GM18517 (cell line): ENCODE measurements around the gene SUCLG2.

ENCODE experiments used
- ATAC-seq: cut with Tn5 transposase; IDR thresholded peaks from one replicate; pipeline ENCODE4 v1.9.1; 2021; ENCODE audit warnings: mild to moderate bottlenecking, moderate library complexity; ENCODE audit not compliant: unreplicated experiment

Gene SUCLG2

DNA sequence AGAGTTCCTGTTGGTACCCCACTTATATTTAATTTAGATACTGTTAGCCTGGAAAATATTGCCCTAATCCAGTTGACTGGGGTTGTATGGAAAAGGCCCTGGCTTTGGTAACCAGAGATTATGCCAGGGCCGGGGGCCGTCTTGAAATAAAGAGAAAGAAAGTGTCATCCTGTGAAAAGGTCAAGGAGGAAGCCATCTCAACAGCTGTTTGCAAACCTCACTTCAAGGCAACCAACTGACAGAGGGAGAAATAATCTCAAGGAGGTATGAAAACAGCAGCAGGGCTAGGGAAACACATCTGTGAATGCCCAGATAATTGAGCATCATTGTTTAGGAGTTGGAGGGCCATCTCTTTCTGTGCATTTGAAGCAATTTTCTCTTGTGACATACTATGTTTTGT, 190.8 kb downstream of the SUCLG2 start:
- no peak for ATAC-seq

DNA sequence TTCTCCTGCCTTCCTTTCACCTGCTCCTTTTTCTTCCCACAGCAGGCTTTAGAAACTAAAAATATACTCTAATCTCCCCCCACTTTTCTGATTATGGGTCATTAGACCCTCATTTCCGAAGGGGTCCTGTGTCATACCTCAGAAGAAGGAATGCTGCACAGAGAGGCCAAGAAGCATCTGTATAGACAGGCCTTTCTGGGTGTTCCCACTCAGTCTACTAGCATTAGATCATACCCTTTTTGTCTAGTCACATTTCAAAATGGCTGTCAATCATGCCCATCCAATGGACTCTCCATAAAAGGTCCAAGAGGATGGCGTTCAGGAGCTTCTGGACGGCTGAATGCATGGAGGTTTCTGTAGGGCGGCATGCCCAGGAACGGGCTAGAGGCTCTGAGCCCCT, 192.2 kb downstream of the SUCLG2 start:
- no peak for ATAC-seq

DNA sequence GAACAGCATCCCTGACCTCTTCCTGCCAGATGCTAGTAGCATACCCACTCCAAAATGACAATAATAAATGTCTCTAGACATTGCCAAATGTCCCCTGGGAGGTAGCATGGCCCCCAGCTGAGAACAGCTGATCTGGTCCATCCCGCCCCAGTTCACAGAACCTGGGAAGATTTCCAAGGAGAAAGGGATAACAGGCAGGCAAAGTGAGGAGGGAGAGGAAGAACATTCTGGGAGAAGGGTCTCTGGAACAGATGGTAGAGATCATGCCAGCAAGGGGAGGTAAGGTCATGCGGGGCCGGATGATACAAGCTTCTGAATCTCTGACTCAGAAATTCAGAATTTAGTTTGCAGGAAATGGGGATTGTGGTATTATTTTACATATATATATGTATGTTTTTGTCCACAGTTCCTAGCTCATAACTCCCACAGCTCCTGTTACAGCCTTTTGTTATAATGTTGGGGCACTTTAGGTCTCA, 192.7 kb downstream of the SUCLG2 start:
- no peak for ATAC-seq

DNA sequence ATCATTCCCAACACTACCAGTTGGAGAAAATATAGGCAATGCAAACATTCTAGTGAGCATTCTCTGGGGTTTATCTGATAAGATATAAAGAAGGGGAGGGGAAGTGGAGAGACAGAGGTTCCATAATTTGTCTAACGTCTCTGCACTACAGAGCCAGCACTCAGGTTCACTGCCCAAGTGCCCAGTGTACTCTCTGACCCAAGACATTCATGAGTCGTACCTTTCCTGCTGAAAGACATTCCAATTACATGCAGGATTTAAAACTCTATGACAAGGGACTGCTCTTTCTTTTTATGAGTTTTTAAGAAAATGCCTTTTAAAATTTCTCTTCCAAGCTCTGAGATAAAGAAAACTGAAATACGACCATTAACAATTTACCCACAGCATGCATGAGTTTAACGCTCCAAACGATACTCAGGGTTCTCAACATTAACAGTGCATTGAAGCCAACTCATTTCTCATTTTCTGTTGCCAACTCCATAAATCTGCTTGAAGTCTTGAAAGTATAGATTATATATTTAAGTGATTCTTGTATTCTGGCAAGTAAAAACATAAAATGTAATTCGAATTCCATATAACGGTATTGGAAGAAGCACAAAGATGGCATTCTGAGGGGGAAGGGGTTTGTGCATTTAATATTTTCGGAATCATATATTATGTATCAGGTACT, 193.4 kb downstream of the SUCLG2 start:
- ATAC-seq: no peak

DNA sequence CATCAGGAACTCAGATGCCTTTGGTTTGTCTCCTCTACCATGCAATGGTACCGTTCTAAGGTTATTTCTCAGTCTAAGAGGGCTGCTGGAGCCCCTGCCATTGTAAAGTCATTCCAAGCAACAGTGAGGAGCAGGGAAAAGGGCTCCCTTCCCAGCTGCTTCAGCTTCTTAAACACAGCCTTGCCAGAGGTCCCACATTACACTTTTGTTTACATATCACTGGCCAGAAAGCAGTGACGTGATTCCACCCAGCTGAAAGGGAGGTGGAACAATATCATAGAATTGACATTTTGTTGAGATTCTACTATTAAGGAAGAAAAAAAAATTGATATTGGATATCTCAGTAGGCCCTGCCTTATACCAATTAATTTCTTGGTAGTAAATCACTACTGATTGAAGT, 194.6 kb downstream of the SUCLG2 start:
- no peak for ATAC-seq

DNA sequence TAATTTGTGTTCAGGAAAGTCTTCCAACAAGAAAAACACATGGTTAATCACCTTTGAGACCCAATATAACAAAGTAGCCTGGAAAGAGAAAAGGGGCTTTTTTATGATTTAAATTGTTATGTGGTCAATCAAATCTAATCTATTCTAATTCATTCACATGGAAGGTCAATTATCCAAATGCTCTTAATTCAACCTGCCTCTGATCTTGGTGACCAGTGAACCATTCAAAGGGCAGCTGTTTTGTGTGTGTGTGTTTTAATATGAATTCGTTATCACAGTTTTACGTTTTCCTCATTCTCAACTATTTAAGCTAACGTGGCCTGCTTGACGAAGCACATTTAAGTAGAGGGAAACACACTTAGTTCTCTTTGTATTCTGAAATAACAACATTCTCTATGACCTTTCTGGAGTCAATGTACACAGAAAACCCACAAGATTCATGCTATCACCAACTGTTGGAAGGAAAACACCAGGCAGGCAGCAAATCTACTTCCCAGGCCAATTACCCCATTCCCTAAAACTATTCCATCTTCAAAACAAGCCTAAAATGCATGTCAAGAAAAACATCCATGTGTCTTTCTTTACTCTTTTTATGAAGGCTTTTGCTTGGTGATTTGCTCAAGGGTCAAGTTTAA, 195.4 kb downstream of the SUCLG2 start:
- no peak for ATAC-seq

DNA sequence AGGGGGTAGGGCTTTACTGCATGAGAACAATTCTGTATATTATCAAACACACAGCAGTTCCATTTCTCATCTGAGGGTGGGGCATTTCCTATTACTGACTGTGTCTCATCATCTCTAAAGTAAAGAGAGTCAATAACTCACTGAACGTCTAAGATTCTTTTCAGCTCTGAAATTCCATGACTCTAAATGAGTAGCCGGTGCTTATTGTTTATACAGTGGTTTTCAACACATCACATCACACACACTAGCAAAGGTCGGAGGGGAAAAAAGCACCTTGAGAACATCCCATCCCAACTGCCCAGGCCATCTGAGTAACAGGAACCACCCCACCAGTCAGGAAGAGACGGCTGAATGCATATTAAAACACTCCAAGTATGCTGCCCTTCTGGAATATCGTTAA, 196.0 kb downstream of the SUCLG2 start:
- no peak for ATAC-seq

DNA sequence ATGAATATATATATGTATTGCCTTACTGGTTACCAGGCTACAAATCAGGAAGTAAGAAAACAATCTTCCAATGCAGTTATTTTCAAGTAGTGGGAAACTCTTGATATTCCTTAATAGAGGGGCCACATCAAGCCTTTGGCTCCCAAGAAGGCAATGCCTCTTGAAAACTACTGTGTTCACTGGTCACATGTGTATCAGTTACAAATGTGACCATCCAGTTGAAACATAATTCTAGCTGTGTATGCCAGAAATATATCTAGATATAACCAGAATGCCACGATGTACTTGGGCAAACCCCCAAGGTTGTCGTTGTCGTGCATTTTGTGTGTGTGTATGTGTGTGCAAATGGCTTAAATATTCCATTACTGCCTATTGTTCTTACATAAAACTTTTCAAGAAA, 200.8 kb downstream of the SUCLG2 start:
- no peak for ATAC-seq

DNA sequence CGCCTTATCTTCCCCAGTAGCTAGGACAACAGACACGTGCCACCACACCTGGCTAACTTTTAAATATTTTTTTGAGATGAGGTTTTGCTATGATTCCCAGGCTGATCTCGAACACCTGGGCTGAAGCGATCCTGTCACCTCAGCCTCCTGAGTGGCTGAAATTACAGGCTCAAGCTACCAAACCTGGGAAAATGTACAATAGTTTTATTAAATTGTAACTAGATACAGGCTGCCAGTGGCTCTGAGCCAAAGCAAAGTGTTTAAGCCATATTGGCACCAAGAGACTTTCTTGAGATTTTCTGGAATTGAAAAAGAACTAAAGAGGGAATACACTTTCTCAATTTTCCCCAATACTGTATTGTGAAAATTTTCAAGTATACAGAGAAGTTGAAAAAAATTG, 204.3 kb downstream of the SUCLG2 start:
- no peak for ATAC-seq

DNA sequence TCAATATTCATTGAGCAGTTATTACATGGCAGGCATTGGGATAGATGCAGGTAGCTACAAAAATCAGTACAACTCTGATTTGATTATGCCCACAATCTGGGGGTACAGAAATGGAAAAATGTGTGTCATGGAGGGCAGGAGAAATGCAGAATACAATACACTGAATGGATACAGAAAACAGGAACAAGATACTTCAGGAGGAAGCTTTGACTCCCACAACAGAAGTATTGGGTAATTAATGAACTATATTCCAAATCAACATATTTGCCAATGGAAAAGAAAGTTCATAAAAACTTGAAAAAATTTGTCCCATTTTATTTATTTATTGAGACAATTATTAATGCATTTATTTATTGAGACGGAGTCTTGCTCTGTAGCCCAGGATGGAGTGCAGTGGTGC, 207.0 kb downstream of the SUCLG2 start:
- ATAC-seq: no peak

DNA sequence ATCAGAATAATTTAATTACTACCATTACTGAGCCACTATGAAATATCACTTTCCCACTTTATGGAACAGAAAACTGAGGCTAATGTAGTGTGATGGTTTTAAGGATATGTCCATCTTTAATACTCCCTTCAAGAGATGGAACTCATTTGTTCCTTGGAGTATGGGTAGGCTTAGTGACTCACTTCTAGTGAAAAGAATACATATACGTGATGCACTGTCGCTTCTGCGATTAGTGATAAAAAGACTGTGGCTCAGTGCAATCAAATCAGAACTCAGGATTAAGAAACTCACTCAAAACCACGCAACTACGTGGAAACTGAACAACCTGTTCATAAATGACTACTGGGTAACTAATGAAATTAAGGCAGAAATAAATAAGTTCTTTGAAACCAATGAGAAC, 216.6 kb downstream of the SUCLG2 start:
- no peak for ATAC-seq

DNA sequence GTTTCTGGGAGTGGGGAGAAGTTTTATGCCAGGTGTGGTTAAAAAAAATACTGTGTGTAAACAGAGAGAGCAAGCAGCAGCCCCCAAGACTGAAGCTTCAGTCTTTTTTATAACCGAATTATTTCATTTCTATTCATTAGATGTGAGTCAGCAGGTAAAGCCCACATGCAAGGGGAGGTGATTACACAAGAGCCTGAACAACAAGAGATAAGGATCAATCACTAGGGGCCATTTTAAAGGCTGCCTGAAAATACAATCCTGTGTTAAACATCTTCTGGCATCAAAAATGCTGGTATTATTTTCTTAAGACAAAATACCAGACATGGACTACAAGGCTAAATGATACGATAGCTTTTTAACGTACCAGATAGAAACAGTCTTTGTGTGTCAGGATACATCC, 217.3 kb downstream of the SUCLG2 start:
- no peak for ATAC-seq

DNA sequence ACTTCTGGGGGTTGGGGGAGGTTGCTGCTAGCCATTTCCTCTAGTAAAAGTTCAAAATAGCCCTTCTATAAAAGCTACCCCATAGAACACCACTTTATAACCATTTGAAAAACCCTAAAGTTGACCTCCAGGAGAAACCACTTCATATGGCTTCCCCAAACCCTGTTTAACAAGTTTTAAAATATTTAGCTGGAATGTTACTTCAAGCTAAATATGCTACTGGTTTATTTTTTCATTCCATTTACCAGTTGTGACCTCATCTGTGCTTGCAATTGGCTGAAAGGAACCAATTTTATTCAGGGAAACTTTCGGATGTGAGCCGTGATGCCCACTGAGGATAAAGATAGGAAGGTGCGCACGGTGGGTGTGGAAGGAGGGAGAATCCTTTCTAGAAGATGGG, 221.3 kb downstream of the SUCLG2 start:
- no peak for ATAC-seq

DNA sequence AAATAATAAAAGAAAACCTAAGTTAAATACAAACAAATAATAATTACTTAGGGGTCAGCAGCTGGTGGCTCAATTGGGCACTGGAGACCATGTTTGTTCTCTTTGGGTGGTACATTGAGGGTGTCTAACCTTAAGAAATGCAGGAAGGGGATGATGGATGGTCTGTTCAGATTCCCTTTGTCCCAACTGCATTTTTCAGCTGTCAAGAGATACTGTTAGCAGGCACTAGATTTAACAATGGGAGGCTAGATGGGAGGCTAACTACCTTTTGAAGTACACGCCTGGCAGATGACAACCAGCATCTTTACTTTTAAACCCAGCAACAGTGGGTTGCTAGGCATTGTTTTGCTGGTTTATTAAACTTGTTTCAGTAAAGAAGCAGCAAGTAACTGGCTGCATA, 222.5 kb downstream of the SUCLG2 start:
- ATAC-seq: no peak

DNA sequence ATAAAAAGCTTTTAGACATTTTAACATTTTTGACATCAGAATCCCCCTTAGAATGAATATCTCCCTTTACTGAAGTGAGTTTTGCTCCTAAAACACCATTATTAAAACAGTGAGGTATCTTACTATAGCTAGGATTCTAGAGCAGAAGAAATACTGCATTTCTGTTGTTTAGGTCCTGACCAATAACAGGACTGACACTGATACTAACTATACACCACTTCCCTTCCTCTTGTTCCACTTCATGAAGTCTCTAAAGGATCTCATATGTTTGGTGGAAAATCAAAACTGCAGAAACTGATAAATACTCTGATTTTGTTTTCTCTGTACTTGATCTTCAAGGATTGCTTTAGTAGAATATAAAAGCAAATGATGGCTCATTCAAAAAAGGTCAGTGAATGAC, 230.7 kb downstream of the SUCLG2 start:
- no peak for ATAC-seq

DNA sequence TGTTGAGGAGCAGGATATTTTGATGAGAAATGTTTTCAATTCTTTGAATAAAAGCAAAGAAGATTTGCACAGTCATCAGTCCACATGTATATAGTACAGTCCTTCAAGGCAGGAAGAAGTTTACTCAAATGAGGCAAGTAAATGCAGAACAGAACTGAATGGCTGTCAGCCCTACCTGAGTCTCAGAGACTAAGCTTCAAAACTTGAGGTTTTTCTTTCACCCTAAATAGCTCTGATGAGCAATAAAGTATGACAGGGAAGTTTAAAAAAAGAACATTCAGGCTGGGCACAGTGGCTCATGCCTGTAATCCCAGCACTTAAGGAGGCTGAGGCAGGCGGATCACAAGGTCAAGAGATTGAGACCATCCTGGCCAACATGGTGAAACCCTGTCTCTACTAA, 232.5 kb downstream of the SUCLG2 start:
- ATAC-seq: no peak

DNA sequence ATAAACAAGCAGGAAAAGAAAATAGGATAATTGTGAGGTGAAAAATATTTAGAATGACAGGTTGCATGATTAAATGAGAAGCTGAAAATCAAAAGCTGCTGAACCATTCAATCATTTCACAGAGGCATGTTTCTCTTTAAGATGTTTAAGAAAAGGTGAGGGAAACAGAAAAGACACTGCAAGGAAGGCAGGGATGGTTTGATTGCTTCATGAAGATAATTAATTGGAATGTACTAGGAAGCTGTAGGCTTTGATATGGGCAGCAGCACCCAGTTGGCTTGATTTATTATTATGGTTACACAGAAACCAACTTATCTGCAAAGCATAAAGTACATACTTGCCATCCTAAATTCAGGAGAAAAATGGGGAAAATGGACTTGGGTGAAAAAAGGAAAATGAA, 234.6 kb downstream of the SUCLG2 start:
- ATAC-seq: no peak

DNA sequence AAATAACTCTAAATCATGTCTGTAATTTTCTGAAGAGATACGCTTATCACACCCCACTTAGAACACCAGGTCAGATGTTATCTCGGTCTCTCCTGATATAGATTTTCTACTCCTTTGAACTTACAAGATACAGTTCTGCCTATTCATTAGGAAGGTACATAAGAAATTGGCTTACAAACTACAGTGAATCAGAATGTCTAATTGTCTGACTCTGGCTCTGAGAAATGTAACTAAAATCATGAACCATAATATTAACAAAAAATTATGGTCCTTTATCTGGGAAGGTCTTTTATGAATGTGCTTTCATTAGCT, 235.2 kb downstream of the SUCLG2 start:
- no peak for ATAC-seq

DNA sequence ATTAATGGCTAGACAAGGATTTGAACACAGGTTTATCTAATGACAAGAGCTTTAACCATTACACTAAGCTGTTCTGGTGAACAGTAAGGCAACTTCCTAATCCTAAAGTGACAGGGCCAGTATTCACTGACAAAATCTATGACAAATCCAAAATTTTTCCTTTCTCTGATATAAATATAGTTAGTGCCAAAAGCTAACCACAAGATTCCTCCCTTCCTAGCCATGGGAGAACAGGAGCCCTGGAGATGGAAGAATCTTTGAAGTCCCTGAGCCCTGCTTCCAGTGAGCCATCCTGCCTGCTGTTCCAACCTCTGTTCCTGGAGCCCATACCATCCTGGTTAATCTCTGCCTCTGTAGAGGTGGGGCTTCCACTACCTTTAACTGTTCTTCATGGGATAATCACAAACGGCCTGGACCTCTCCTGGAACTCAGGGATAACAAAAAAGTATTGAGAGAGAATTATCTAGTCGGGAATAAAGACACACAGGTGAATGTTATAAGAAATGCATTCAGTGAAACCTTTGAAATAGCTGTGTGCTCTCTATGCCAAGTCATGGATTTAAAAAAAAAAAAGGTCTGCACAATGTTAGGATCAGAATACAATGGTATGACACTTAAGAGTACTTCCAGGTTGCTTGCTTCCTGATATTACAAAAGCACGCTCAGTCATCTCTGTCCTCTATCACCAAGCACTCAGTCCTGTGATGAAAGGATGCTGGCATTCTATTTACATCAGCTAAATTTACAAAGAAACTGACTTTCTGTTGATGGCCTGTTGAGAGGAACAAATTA, 235.8 kb downstream of the SUCLG2 start:
- no peak for ATAC-seq

DNA sequence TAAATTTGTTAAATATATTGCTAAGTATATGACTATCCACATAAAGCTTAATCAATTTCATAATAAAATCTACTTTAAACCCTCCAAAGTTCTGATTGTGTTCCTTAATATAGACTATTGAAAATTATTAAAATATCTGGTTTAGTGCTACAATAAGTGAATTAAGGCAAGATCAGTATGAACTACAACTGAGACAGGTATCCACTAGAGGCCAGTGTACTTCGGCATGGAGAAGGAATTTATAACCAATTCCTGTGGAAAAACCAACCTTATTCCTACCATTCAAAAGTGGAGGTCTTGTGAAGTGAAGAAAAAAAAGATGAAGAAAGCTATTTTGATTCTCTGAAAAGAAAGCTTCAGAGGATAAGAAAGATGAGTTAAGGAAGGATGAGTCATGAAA, 237.7 kb downstream of the SUCLG2 start:
- ATAC-seq: no peak

DNA sequence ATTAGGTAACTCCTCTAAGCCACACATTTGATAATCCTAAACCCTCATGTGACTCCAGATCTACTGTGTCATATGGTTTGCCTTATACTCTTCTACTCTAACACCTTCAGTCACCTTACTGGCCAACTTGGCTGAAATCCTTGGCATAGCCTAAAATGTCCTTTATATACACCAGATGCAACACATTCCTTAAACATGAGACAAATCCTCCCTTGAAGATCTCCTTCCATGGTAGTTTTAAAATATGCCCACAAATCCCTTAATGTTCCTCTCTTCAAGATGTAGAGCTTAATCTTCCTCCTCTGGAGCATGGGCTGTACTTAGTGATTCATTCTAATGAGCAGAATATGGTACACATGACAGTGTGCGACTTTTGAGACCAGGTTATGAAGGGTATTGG, 238.9 kb downstream of the SUCLG2 start:
- no peak for ATAC-seq

DNA sequence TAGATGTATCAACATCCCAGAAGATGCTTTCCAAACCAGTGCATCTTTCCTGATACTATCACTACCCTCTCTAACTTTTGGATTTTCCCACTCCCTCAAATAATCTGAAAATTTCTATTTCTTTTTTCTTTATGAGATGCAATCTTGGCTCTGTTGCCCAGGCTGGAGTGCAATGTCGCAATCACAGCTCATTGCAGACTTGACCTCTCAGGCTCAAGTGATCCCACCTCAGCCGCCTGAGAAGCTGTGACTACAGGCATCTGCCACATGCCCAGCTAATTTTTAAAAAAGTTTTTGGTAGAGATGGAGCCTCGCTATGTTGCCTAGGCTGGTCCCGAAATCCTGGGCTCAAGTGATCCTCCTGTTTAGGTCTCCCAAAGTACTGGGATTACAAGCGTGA, 239.7 kb downstream of the SUCLG2 start:
- no peak for ATAC-seq
